GM21381 (cell line): ENCODE results near the gene TERF2IP.

Experiments
- ATAC-seq: cut with Tn5 transposase; IDR thresholded peaks from one replicate; pipeline ENCODE4 v1.9.1; 2021; ENCODE audit warnings: mild to moderate bottlenecking, moderate library complexity; ENCODE audit not compliant: unreplicated experiment

The TERF2IP gene

GRCh38 chr16:75647492-75648264, at the start of gene TERF2IP, which contains the start of gene KARS1:
Gene TERF2IP, plus strand, starts transcription at chr16:75647773. Its CDS starts 110 bp downstream, at chr16:75647883.
Gene KARS1, minus strand, starts transcription at chr16:75647665. Its CDS starts 26 bp downstream, at chr16:75647639.
- peak; percentile 88 for ATAC-seq

- no peak for ATAC-seq
These were observed 47.9 kb upstream of the TERF2IP start for GRCh38 chr16:75599452-75600277.

GRCh38 chr16:75603241-75603640, 44.3 kb upstream of the TERF2IP start:
- ATAC-seq: no peak

GRCh38 chr16:75606507-75606906, 41.1 kb upstream of the TERF2IP start:
- no peak for ATAC-seq

GRCh38 chr16:75614066-75614897, 33.3 kb upstream of the TERF2IP start:
- ATAC-seq: no peak

GRCh38 chr16:75615619-75616018, 32.0 kb upstream of the TERF2IP start:
- no peak for ATAC-seq

- ATAC-seq: peak; percentile 38
These were observed 31.0 kb upstream of the TERF2IP start for GRCh38 chr16:75616521-75617010.

GRCh38 chr16:75617121-75617520, 30.5 kb upstream of the TERF2IP start:
- ATAC-seq: no peak

- ATAC-seq: no peak
These were observed 28.8 kb upstream of the TERF2IP start for GRCh38 chr16:75618780-75619179.

- ATAC-seq: no peak
These were observed 27.0 kb upstream of the TERF2IP start for GRCh38 chr16:75620326-75621169.

GRCh38 chr16:75621170-75621477, 26.4 kb upstream of the TERF2IP start:
- no peak for ATAC-seq

- peak; percentile 87 for ATAC-seq
These were observed 24.6 kb upstream of the TERF2IP start, which contains the start of gene ADAT1 for GRCh38 chr16:75622761-75623605. Gene ADAT1, minus strand, starts transcription at chr16:75623281. Its CDS starts 2,482 bp downstream, at chr16:75620799.

GRCh38 chr16:75624921-75625334, 22.6 kb upstream of the TERF2IP start:
- ATAC-seq: no peak

GRCh38 chr16:75626806-75627205, 20.8 kb upstream of the TERF2IP start:
- no peak for ATAC-seq

GRCh38 chr16:75627851-75628250, 19.7 kb upstream of the TERF2IP start:
- no peak for ATAC-seq

GRCh38 chr16:75628351-75628750, 19.2 kb upstream of the TERF2IP start:
- no peak for ATAC-seq

GRCh38 chr16:75629132-75629531, 18.4 kb upstream of the TERF2IP start:
- ATAC-seq: no peak

GRCh38 chr16:75630052-75630451, 17.5 kb upstream of the TERF2IP start:
- no peak for ATAC-seq

GRCh38 chr16:75632857-75633256, 14.7 kb upstream of the TERF2IP start:
- ATAC-seq: no peak
